ENCODE data around the gene EEF1AKMT3.

Gene EEF1AKMT3

GRCh38 chr12:57751788-57752667, 20.4 kb upstream of the EEF1AKMT3 start, which contains the start of gene CDK4:
Gene CDK4, minus strand, starts transcription at chr12:57752310. Its CDS starts 593 bp downstream, at chr12:57751717.
- DNase-seq = peak; percentile 99

GRCh38 chr12:57752668-57753000, 19.8 kb upstream of the EEF1AKMT3 start:
- no peak for DNase-seq

- DNase-seq = no peak
Observed at GRCh38 chr12:57753756-57754337, 18.6 kb upstream of the EEF1AKMT3 start.

- peak; percentile 84 for DNase-seq
Observed at GRCh38 chr12:57754411-57755193, 17.8 kb upstream of the EEF1AKMT3 start, which contains the start of gene MARCHF9. Gene MARCHF9, plus strand, starts transcription at chr12:57755103. Its CDS starts 426 bp downstream, at chr12:57755529.

GRCh38 chr12:57755194-57755453, 17.3 kb upstream of the EEF1AKMT3 start:
- no peak for DNase-seq

- DNase-seq = peak; percentile 9
Observed at GRCh38 chr12:57755454-57756372, 16.7 kb upstream of the EEF1AKMT3 start.

- peak; percentile 65 for DNase-seq
Observed at GRCh38 chr12:57756406-57757341, 15.7 kb upstream of the EEF1AKMT3 start.

GRCh38 chr12:57757771-57758170, 14.6 kb upstream of the EEF1AKMT3 start:
- DNase-seq = no peak

GRCh38 chr12:57758552-57759359, 13.7 kb upstream of the EEF1AKMT3 start:
- DNase-seq = no peak

GRCh38 chr12:57759360-57759980, 12.9 kb upstream of the EEF1AKMT3 start:
- DNase-seq = peak; percentile 40

- no peak for DNase-seq
Observed at GRCh38 chr12:57760347-57760982, 11.9 kb upstream of the EEF1AKMT3 start.

- no peak for DNase-seq
Observed at GRCh38 chr12:57761391-57761998, 10.9 kb upstream of the EEF1AKMT3 start.

GRCh38 chr12:57762463-57762862, 10.0 kb upstream of the EEF1AKMT3 start:
- DNase-seq = no peak

GRCh38 chr12:57763881-57764661, 8.3 kb upstream of the EEF1AKMT3 start:
- DNase-seq = no peak

GRCh38 chr12:57764662-57765002, 7.8 kb upstream of the EEF1AKMT3 start:
- peak; percentile 39 for DNase-seq

GRCh38 chr12:57765003-57765697, 7.3 kb upstream of the EEF1AKMT3 start:
- peak; percentile 59 for DNase-seq

GRCh38 chr12:57765698-57766463, 6.5 kb upstream of the EEF1AKMT3 start:
- no peak for DNase-seq
